Neural progenitor cell (in vitro differentiated cells): ENCODE measurements around the gene C2CD5.

ENCODE experiments used
- CTCF ChIP-seq: fragments of 200-600 bp; sonication (generic); IDR thresholded peaks from 2 replicates; pipeline ENCODE4 v1.5.1; 2017; ENCODE audit warnings: antibody characterized with exemption, mild to moderate bottlenecking
- EZH2 ChIP-seq: fragments of 200-600 bp; sonication (generic); IDR thresholded peaks from 2 replicates; pipeline ENCODE4 v1.6.1; 2017; ENCODE audit warnings: antibody characterized with exemption, mild to moderate bottlenecking, moderate library complexity

- TF ChIP-seq CTCF (no peak), EZH2 (no peak)
Observed at GRCh38 chr12:22494319-22494718, 50.0 kb downstream of the C2CD5 start.
